ENCODE measurements around the gene TSPO. TPM values are rescaled to one million over a fixed set of nuclear protein-coding genes. Genes with fewer than 3 reads are reported as not detected.

Gene TSPO
- polyA plus RNA-seq, 1 of the 3 experiments (the other 2 are of a cell fraction), result 156 TPM

GRCh38 chr22:43201486-43202219 lies 50.3 kb downstream of the TSPO start:
- Histone ChIP-seq H2AFZ (ENCODE audit: low read depth) (no peak overlapping the region), H3K9ac (no peak overlapping the region), H3K27ac (ENCODE audit: low read depth in 2 of 2, low read length in 1 of 2) (no peak overlapping the region), H3K27me3 (ENCODE audit: insufficient read depth) (no peaks in the 10 kb centered on the region), H3K4me2 (no peak overlapping the region), H3K9me2 (no peaks in the 10 kb centered on the region), H3F3A (replicated peaks; ENCODE audit: insufficient read depth) (no peaks in the 10 kb centered on the region), H4K20me1 (ENCODE audit: insufficient read depth) (no peaks in the 10 kb centered on the region), H3K79me2 (ENCODE audit: insufficient read depth) (no peaks in the 10 kb centered on the region), H3K9me3 (no peaks in the 10 kb centered on the region), H3K4me1 (ENCODE audit: control insufficient read depth in 1 of 2, insufficient read depth in 2 of 2, low read depth in 1 of 2, low read length in 1 of 2) (no peaks in the 10 kb centered on the region; a peak in 1 of 4 replicates), H3K4me3 (ENCODE audit: low read depth in 2 of 2, low read length in 1 of 2) (no peak overlapping the region), H3K36me3 (replicated peaks in 1 of 2; ENCODE audit: control insufficient read depth in 1 of 2, insufficient read depth in 2 of 2, low read length in 1 of 2) (no peaks in the 10 kb centered on the region)
- ChIA-PET POLR2A (no interaction called here), CTCF (interaction anchor here (0.6 to 2.0 kb wide), 2 partner anchors 14 to 145 kb away, joined by 3 to 6 read pairs; partner anchors contain the start of gene TTLL12)
- no peak for DNase-seq
- no peak for TF ChIP-seq JUND (IDR thresholded peaks at IDR 0.05)
- no peak for TF ChIP-seq YY1 (IDR thresholded peaks at IDR 0.05; ENCODE audit: low read depth)
- no peak for TF ChIP-seq ZBTB33 (IDR thresholded peaks at IDR 0.05; ENCODE audit: borderline replicate concordance, low read depth)
- no peak for TF ChIP-seq SMC3 (IDR thresholded peaks at IDR 0.05; ENCODE audit: low read depth, low read length)
- no peak for TF ChIP-seq MXI1 (IDR thresholded peaks at IDR 0.05; ENCODE audit: low read depth, low read length)
- WGBS (ENCODE audit: low lambda C conversion rate), result 79% methylated on average over 2 of the region's 26 CpGs

GRCh38 chr22:43202326-43202725 lies 51.0 kb downstream of the TSPO start:
- no peak overlapping the region for H3K4me2 ChIP-seq
- H3K4me3 ChIP-seq (ENCODE audit: low read depth in 2 of 2, low read length in 1 of 2), result no peak overlapping the region
- ChIA-PET CTCF (interaction anchor here (0.6 kb wide), 1 partner anchor 144 kb away, joined by 3 read pairs; no protein-coding TSS in a partner anchor), POLR2A (no interaction called here)
- WGBS (ENCODE audit: low lambda C conversion rate), result 76% methylated on average over 5 of the region's 10 CpGs
- H3K79me2 ChIP-seq (ENCODE audit: insufficient read depth), result no peaks in the 10 kb centered on the region
- no peak overlapping the region for H3K9ac ChIP-seq
- H3K27me3 ChIP-seq (ENCODE audit: insufficient read depth), result no peaks in the 10 kb centered on the region
- H2AFZ ChIP-seq (ENCODE audit: low read depth), result no peak overlapping the region
- H3K36me3 ChIP-seq (replicated peaks in 1 of 2; ENCODE audit: control insufficient read depth in 1 of 2, insufficient read depth in 2 of 2, low read length in 1 of 2), result no peaks in the 10 kb centered on the region
- no peak overlapping the region for H3K27ac ChIP-seq (ENCODE audit: low read depth in 2 of 2, low read length in 1 of 2)
- no peaks in the 10 kb centered on the region for H3F3A ChIP-seq (replicated peaks; ENCODE audit: insufficient read depth)
- TF ChIP-seq MXI1 (IDR thresholded peaks at IDR 0.05; ENCODE audit: low read depth, low read length) (no peak), RCOR1 (IDR thresholded peaks at IDR 0.05; ENCODE audit: low read length) (no peak), RAD21 (IDR thresholded peaks at IDR 0.05; ENCODE audit: low read length) (no peak), GATA2 (CRISPR knock-in tag; IDR thresholded peaks at IDR 0.05) (no peak)
- H4K20me1 ChIP-seq (ENCODE audit: insufficient read depth), result no peaks in the 10 kb centered on the region
- no peaks in the 10 kb centered on the region for H3K9me2 ChIP-seq
- H3K4me1 ChIP-seq (ENCODE audit: control insufficient read depth in 1 of 2, insufficient read depth in 2 of 2, low read depth in 1 of 2, low read length in 1 of 2), result no peaks in the 10 kb centered on the region; a peak in 1 of 4 replicates
- DNase-seq, result no peak
- H3K9me3 ChIP-seq, result no peaks in the 10 kb centered on the region

DNA sequence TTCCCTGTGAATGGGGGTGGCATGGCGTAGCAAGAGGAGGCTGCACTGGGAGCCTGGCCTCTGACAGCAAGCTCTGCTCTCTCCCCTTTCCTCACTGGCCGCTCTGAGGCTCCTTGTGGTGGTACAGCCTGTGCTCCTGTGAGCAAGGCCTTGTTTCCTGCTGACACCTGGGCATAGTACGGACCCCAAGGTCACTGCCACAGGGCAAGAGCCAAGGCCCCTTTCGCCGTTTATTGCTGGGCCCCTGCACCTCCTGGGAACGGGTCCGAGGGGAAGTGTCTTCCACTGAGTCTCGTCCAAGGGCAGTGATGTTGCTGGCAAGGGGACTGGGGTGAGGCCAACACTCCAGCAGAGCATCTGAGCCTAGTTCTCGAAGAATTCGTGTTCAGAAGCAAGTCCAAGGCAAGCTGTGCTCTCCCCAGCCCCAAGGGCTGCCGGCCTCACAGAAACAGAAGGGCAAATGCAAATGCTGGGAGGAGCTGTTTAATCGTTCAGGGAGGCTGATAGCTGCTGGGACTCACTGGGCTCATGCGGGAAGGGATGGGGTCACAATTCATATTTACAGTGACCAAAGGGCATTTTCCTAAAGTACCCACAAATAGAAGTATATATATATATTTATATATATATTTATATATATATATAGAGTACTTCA lies 51.5 kb downstream of the TSPO start:
- no peaks in the 10 kb centered on the region; a peak in 1 of 4 replicates for H3K4me1 ChIP-seq (ENCODE audit: control insufficient read depth in 1 of 2, insufficient read depth in 2 of 2, low read depth in 1 of 2, low read length in 1 of 2)
- H3K9me2 ChIP-seq, result no peaks in the 10 kb centered on the region
- H4K20me1 ChIP-seq (ENCODE audit: insufficient read depth), result no peaks in the 10 kb centered on the region
- H3K27me3 ChIP-seq (ENCODE audit: insufficient read depth), result no peaks in the 10 kb centered on the region
- no peaks in the 10 kb centered on the region for H3F3A ChIP-seq (replicated peaks; ENCODE audit: insufficient read depth)
- 87% methylated on average over 8 of the region's 13 CpGs for WGBS (ENCODE audit: low lambda C conversion rate)
- H3K4me3 ChIP-seq (ENCODE audit: low read depth in 2 of 2, low read length in 1 of 2), result no peak overlapping the region
- H3K79me2 ChIP-seq (ENCODE audit: insufficient read depth), result no peaks in the 10 kb centered on the region
- TF ChIP-seq, protein P1, sequence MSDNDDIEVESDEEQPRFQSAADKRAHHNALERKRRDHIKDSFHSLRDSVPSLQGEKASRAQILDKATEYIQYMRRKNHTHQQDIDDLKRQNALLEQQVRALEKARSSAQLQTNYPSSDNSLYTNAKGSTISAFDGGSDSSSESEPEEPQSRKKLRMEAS (IDR thresholded peaks at IDR 0.05; ENCODE audit: low read depth), result no peak
- TF ChIP-seq REST (IDR thresholded peaks at IDR 0.05; ENCODE audit: low read depth, low read length) (no peak), GATA2 (CRISPR knock-in tag; IDR thresholded peaks at IDR 0.05) (no peak), RXRA (IDR thresholded peaks at IDR 0.05; ENCODE audit: borderline replicate concordance, low read depth) (no peak), YY1 (IDR thresholded peaks at IDR 0.05; ENCODE audit: low read depth) (no peak)
- no peak for DNase-seq
- H3K36me3 ChIP-seq (replicated peaks in 1 of 2; ENCODE audit: control insufficient read depth in 1 of 2, insufficient read depth in 2 of 2, low read length in 1 of 2), result no peaks in the 10 kb centered on the region
- H3K27ac ChIP-seq (ENCODE audit: low read depth in 2 of 2, low read length in 1 of 2), result no peak overlapping the region
- H3K9ac ChIP-seq, result no peak overlapping the region
- H3K9me3 ChIP-seq, result no peaks in the 10 kb centered on the region
- POLR2A ChIA-PET, result no interaction called here
- CTCF ChIA-PET, result no interaction called here
- no peak overlapping the region for H2AFZ ChIP-seq (ENCODE audit: low read depth)
- no peak overlapping the region for H3K4me2 ChIP-seq

Measured in SK-N-SH (cell line).